Type B pancreatic cell (in vitro differentiated cells): ENCODE results near the gene OR2T11. TPM values are rescaled to one million over a fixed set of nuclear protein-coding genes. Genes with fewer than 3 reads are reported as not detected.
"Not testable (repeated sequence)": the region's sequence is repeated elsewhere in the genome, so short reads cannot be mapped to it uniquely, and the experiment has no call there.

ENCODE experiments used
- DNase-seq: peaks from one replicate; pipeline ENCODE4 v3.0.0; 2021; ENCODE audit warnings: mixed read lengths; ENCODE audit not compliant: unreplicated experiment; ENCODE audit errors: extremely low spot score
- H3K27ac Mint-ChIP-seq: 2 replicates; pipeline ENCODE4 v1.8.0; 2021; ENCODE audit warnings: mild to moderate bottlenecking, mixed read lengths
- H3K27me3 Mint-ChIP-seq: 2 replicates; pipeline ENCODE4 v1.8.0; 2021; ENCODE audit warnings: mixed read lengths
- H3K36me3 Mint-ChIP-seq: 2 replicates; pipeline ENCODE4 v1.8.0; 2021; ENCODE audit warnings: mixed read lengths
- H3K4me1 Mint-ChIP-seq: one replicate; pipeline ENCODE4 v1.8.0; 2021; ENCODE audit warnings: mixed read lengths; ENCODE audit not compliant: unreplicated experiment
- H3K4me3 Mint-ChIP-seq: 2 replicates; pipeline ENCODE4 v1.8.0; 2021; ENCODE audit warnings: mild to moderate bottlenecking, mixed read lengths
- H3K9me3 Mint-ChIP-seq: 2 replicates; pipeline ENCODE4 v1.8.0; 2021; ENCODE audit warnings: mixed read lengths
- long read RNA-seq: library from polyadenylated mRNA; unstranded; transcript quantifications from one replicate; pipeline ENCODE4 v2.0.0, GENCODE V29; 2020
- total RNA-seq: library from RNA; stranded (reverse); gene quantifications from 2 replicates; pipeline ENCODE4 v1.2.1, GENCODE V29; 2021; ENCODE audit warnings: low replicate concordance
- TF ChIP-seq, protein P1 (sequence below): fragments of 200-600 bp; sonication (generic); conservative IDR thresholded peaks from 2 replicates; pipeline ENCODE4 v1.5.0; 2021; ENCODE audit warnings: antibody characterized with exemption, mild to moderate bottlenecking

Gene OR2T11, protein sequence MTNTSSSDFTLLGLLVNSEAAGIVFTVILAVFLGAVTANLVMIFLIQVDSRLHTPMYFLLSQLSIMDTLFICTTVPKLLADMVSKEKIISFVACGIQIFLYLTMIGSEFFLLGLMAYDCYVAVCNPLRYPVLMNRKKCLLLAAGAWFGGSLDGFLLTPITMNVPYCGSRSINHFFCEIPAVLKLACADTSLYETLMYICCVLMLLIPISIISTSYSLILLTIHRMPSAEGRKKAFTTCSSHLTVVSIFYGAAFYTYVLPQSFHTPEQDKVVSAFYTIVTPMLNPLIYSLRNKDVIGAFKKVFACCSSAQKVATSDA
- not detected in 2 replicates for total RNA-seq
- long read RNA-seq, result 0 reads

GRCh38 chr1:248634991-248635390 is at the start of gene OR2T11:
Gene OR2T11 (minus strand): TSS chr1:248635091. CDS start chr1:248627128, 7,963 bp downstream.
- not testable (repeated sequence) for H3K27me3 Mint-ChIP-seq, H3K27ac Mint-ChIP-seq, H3K4me1 Mint-ChIP-seq, H3K4me3 Mint-ChIP-seq, DNase-seq, H3K36me3 Mint-ChIP-seq, H3K9me3 Mint-ChIP-seq

DNA sequence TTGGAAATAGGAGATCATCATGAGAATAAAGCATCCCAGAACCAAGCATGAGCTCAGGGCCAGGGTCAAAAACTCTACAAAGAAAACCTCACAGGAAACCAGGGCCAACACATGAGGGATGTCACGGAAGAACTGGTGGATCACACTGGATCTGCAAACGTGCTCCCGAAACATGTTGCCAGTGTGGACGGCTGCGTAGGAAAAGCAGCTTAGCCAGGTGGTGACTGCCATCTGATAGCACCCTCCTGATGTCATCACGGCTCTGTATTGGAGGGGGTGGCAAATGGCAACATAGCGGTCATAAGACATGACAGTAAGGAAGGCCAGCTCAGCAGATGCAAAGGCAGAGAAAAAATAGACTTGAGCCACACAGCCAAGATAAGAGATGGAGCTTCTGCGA is 46.8 kb upstream of the OR2T11 start:
- Mint-ChIP-seq H3K27me3 (no peaks in the 10 kb centered on the region), H3K4me3 (no peak overlapping the region), H3K27ac (no peak overlapping the region), H3K9me3 (peaks cover 9% of the 10 kb centered on the region), H3K36me3 (no peaks in the 10 kb centered on the region), H3K4me1 (no peaks in the 10 kb centered on the region)
- TF ChIP-seq, protein P1, sequence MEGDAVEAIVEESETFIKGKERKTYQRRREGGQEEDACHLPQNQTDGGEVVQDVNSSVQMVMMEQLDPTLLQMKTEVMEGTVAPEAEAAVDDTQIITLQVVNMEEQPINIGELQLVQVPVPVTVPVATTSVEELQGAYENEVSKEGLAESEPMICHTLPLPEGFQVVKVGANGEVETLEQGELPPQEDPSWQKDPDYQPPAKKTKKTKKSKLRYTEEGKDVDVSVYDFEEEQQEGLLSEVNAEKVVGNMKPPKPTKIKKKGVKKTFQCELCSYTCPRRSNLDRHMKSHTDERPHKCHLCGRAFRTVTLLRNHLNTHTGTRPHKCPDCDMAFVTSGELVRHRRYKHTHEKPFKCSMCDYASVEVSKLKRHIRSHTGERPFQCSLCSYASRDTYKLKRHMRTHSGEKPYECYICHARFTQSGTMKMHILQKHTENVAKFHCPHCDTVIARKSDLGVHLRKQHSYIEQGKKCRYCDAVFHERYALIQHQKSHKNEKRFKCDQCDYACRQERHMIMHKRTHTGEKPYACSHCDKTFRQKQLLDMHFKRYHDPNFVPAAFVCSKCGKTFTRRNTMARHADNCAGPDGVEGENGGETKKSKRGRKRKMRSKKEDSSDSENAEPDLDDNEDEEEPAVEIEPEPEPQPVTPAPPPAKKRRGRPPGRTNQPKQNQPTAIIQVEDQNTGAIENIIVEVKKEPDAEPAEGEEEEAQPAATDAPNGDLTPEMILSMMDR, result no peak
- DNase-seq, result no peak

DNA sequence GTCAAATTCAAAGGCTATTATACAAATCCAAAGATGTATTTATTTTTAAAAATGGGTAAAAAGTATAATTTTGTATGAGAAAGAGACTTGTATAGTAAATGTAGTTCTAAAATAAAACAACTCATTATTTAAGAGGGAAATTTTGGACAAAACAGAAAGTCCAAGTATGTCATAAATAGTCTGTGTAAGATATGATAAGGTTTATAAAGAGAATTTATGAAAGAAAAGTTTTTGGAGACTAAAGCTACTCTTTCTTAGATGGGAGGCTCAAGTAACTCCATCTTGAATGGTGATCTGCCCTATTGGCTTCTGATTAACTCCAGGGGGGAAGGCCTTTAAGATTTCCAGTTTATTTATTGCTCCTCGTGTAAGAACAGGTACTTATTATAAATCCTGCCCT is 35.1 kb upstream of the OR2T11 start:
- Mint-ChIP-seq H3K36me3 (no peaks in the 10 kb centered on the region), H3K27ac (no peak overlapping the region), H3K4me3 (no peak overlapping the region), H3K4me1 (no peaks in the 10 kb centered on the region), H3K27me3 (no peaks in the 10 kb centered on the region), H3K9me3 (no peaks in the 10 kb centered on the region)
- no peak for DNase-seq
- TF ChIP-seq, protein P1, result no peak

- H3K4me1 Mint-ChIP-seq, H3K9me3 Mint-ChIP-seq, DNase-seq, H3K27me3 Mint-ChIP-seq, H3K36me3 Mint-ChIP-seq, H3K27ac Mint-ChIP-seq, H3K4me3 Mint-ChIP-seq: not testable (repeated sequence)
Measured at GRCh38 chr1:248663453-248664328, 28.8 kb upstream of the OR2T11 start.

DNA sequence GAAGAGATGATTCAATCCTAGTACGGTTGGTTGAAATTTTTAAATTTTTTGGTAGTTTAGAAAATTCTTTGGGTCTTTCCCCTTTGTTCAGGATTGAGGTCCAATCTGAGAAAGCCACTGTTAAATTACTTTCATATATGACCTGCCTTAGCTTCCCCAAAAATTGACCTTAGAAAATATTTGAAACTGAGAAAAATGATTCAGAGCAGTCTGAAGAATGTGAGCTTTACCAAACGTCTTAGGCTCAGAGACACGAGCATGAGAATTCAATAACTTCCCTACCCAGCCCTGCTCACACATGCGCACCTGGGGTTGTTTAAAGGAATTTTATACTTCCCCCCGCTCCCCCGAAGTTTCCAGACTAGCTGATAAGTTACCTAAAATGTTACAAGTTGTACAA is 21.9 kb upstream of the OR2T11 start:
- not testable (repeated sequence) for H3K9me3 Mint-ChIP-seq, H3K27me3 Mint-ChIP-seq, H3K4me1 Mint-ChIP-seq, H3K36me3 Mint-ChIP-seq, H3K27ac Mint-ChIP-seq, DNase-seq, H3K4me3 Mint-ChIP-seq

DNA sequence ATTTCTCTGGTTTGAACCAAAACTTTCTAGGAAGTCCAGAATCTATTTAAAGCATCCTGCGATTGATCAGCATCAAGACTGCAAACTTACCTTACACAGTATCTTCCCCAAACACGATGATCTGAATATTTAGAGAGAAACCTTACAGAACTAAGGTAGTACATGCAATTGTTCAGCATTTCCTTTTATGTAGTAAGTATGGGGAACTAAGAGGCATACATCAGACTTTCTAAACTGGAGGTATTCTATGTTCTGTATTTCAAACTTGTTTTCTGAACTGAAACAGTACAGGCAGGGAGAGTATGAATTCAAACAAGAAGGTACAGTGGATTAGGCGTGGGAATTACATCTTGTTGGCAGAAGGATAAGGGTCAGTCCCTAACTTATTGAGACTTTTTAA is 20.5 kb upstream of the OR2T11 start, which contains the start of gene OR2T27:
TSS of gene OR2T27 (minus strand) at position 175 of the 400 bp plus-strand sequence. CDS start 4,644 bp downstream, outside the sequence.
- H3K4me1 Mint-ChIP-seq, H3K27me3 Mint-ChIP-seq, H3K9me3 Mint-ChIP-seq, H3K4me3 Mint-ChIP-seq, H3K36me3 Mint-ChIP-seq, H3K27ac Mint-ChIP-seq, DNase-seq: not testable (repeated sequence)

- H3K36me3 Mint-ChIP-seq, H3K27me3 Mint-ChIP-seq: not testable (repeated sequence)
Measured at GRCh38 chr1:248648770-248649536, 14.1 kb upstream of the OR2T11 start.

GRCh38 chr1:248645178-248645577 is 10.3 kb upstream of the OR2T11 start, which contains the start of gene OR2T35:
Gene OR2T35 (minus strand): TSS chr1:248645278. CDS start chr1:248639258, 6,020 bp downstream.
- not testable (repeated sequence) for H3K27me3 Mint-ChIP-seq, H3K4me3 Mint-ChIP-seq, DNase-seq, H3K36me3 Mint-ChIP-seq, H3K4me1 Mint-ChIP-seq, H3K9me3 Mint-ChIP-seq, H3K27ac Mint-ChIP-seq

More at GRCh38 chr1:248648770-248649536, 14.1 kb upstream of the OR2T11 start:
- not testable (repeated sequence) for DNase-seq, H3K4me1 Mint-ChIP-seq, H3K27ac Mint-ChIP-seq, H3K4me3 Mint-ChIP-seq, H3K9me3 Mint-ChIP-seq

- DNase-seq, H3K4me1 Mint-ChIP-seq, H3K4me3 Mint-ChIP-seq, H3K27me3 Mint-ChIP-seq, H3K9me3 Mint-ChIP-seq, H3K27ac Mint-ChIP-seq, H3K36me3 Mint-ChIP-seq: not testable (repeated sequence)
Measured at GRCh38 chr1:248642971-248643651, 8.2 kb upstream of the OR2T11 start.

- not testable (repeated sequence) for H3K27me3 Mint-ChIP-seq, H3K4me1 Mint-ChIP-seq, H3K27ac Mint-ChIP-seq, H3K4me3 Mint-ChIP-seq, DNase-seq, H3K36me3 Mint-ChIP-seq, H3K9me3 Mint-ChIP-seq
Measured at GRCh38 chr1:248641583-248641982, 6.7 kb upstream of the OR2T11 start.

GRCh38 chr1:248640906-248641305 is 6.0 kb upstream of the OR2T11 start:
- not testable (repeated sequence) for H3K27ac Mint-ChIP-seq, H3K36me3 Mint-ChIP-seq, H3K4me3 Mint-ChIP-seq, DNase-seq, H3K27me3 Mint-ChIP-seq, H3K9me3 Mint-ChIP-seq, H3K4me1 Mint-ChIP-seq
